Measurements from ENCODE around the gene QRICH2.

Gene QRICH2

GRCh38 chr17:76243826-76244679 lies 64.0 kb downstream of the QRICH2 start:
- H3K4me3 ChIP-seq (ENCODE audit: low read depth, low read length) = no peak overlapping the region
- DNase-seq (ENCODE audit: low read depth) = no peak
- no peak for TF ChIP-seq CTCF (IDR thresholded peaks at IDR 0.05; ENCODE audit: insufficient read depth, low read depth, low read length, missing control alignments)

GRCh38 chr17:76241691-76242255 lies 66.3 kb downstream of the QRICH2 start:
- H3K4me3 ChIP-seq (ENCODE audit: low read depth, low read length) = no peak overlapping the region
- no peak for TF ChIP-seq CTCF (IDR thresholded peaks at IDR 0.05; ENCODE audit: insufficient read depth, low read depth, low read length, missing control alignments)
- DNase-seq (ENCODE audit: low read depth) = no peak

- peak overlapping the region; percentile 96 for H3K4me3 ChIP-seq (ENCODE audit: low read depth, low read length)
- DNase-seq (ENCODE audit: low read depth) = no peak
- TF ChIP-seq CTCF (IDR thresholded peaks at IDR 0.05; ENCODE audit: insufficient read depth, low read depth, low read length, missing control alignments) = no peak
These were observed 66.9 kb downstream of the QRICH2 start for GRCh38 chr17:76241204-76241538.

GRCh38 chr17:76240461-76241203 lies 67.4 kb downstream of the QRICH2 start, which contains the start of gene RNF157:
RNF157 (minus strand) TSS chr17:76240493; CDS start chr17:76240240, 253 bp downstream.
- H3K4me3 ChIP-seq (ENCODE audit: low read depth, low read length) = peak within 1 kb of the TSS; percentile 96
- DNase-seq (ENCODE audit: low read depth) = peak; percentile 72
- no peak for TF ChIP-seq CTCF (IDR thresholded peaks at IDR 0.05; ENCODE audit: insufficient read depth, low read depth, low read length, missing control alignments)

GRCh38 chr17:76239538-76240274 lies 68.4 kb downstream of the QRICH2 start:
- DNase-seq (ENCODE audit: low read depth) = no peak
- peak overlapping the region; percentile 65 for H3K4me3 ChIP-seq (ENCODE audit: low read depth, low read length)
- TF ChIP-seq CTCF (IDR thresholded peaks at IDR 0.05; ENCODE audit: insufficient read depth, low read depth, low read length, missing control alignments) = no peak

GRCh38 chr17:76238847-76239537 lies 69.1 kb downstream of the QRICH2 start:
- DNase-seq (ENCODE audit: low read depth) = peak; percentile 64
- TF ChIP-seq CTCF (IDR thresholded peaks at IDR 0.05; ENCODE audit: insufficient read depth, low read depth, low read length, missing control alignments) = no peak
- H3K4me3 ChIP-seq (ENCODE audit: low read depth, low read length) = peak overlapping the region; percentile 65

Data from GM12865 (cell line).